Measurements from ENCODE around the gene APOL3. TPM values are rescaled to one million over a fixed set of nuclear protein-coding genes. Genes with fewer than 3 reads are reported as not detected.
"Not testable (repeated sequence)": the region's sequence is repeated elsewhere in the genome, so short reads cannot be mapped to it uniquely, and the experiment has no call there.

APOL3 gene
- total RNA-seq, 2 donors from 2014 or later: 99.3 to 118 TPM

DNA sequence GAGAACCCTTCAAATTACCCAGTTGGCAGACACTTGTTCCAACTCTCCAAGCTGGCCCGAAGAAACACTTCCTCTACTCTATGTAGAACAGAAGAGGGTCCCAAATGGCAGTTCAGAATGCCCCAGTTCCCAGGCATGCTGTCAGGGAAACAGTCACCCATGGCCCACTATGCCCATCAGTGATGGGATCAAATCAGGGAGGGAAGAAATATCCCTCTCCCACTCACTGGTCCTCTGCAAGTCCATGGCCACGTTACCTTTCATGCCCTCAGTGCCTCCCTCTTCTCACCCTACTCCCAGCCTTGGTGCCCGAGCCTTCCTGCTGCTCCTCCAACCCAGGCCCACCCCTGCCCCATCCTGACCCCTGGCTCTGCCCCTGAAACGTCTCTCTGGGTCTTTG is 16.6 kb downstream of the APOL3 start:
- H3K4me3 Mint-ChIP-seq: no peak overlapping the region
- H3K27me3 Mint-ChIP-seq: no peaks in the 10 kb centered on the region
- H3K36me3 Mint-ChIP-seq (ENCODE audit: low read depth): peaks cover 92% of the 10 kb centered on the region
- peak overlapping the region; percentile 66 for H3K27ac Mint-ChIP-seq
- H3K4me1 Mint-ChIP-seq: peaks cover 15% of the 10 kb centered on the region
- no peak for ATAC-seq (replicated peaks)
- H3K9me3 Mint-ChIP-seq: no peaks in the 10 kb centered on the region

DNA sequence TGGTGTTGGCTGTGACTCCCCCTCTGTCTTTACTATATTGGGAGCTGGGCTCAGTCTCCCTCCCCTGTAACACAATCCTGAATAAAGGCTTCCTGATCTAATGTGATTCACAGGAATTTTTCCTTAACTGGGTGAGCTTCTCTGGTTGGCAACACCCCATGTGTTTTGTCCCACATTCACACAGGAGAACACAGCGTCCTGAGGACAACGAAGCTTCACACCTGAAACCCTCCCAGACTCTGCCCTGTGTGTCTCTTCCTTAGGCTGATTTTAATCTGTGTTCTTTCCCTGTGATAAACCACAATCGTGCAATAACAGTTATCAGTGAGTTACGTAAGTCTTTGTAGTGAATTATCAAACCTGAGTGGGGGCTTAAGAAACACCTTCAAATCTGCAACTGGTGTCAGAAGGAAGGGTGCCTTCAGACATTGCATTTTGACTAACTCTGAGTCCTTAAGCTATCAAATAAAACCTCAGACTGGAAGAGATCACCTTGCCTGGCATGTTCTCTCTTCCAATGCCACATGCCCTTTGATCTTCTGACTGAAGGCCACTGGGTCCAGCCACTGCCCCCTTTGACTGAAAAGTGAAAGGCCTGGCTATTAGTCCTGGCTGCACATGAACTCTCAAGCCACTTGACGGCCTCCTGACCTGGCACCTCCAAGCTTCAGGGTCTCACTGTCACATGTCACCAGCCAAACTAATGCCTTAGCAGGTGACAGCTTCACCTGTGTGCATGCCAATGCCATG is 17.3 kb downstream of the APOL3 start:
- peak overlapping the region; percentile 69 for H3K27ac Mint-ChIP-seq
- no peak overlapping the region for H3K4me3 Mint-ChIP-seq
- H3K36me3 Mint-ChIP-seq (ENCODE audit: low read depth): peaks cover 84% of the 10 kb centered on the region
- peaks cover 17% of the 10 kb centered on the region for H3K4me1 Mint-ChIP-seq
- H3K27me3 Mint-ChIP-seq: no peaks in the 10 kb centered on the region
- no peak for ATAC-seq (replicated peaks)
- no peaks in the 10 kb centered on the region for H3K9me3 Mint-ChIP-seq

DNA sequence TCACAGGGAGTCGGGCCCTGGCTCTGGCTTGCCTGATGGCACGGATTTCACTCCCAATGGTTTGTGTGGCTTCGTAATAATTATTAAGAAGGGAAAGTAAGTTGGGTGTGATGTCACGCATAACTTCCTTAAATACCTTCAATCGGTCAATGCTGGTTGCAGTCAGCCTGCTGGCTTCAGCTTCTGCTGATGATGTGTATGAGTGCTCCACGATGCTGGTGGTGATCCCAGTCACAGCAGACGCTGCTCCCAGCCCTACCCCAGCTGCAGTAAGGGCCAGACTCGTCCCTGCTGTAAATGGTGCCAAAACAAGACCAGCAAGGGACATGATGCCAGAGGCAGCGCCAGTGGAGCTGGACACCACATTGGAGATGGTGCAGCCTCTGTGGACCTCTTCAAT is 19.1 kb downstream of the APOL3 start:
- Mint-ChIP-seq H3K27ac (no peak overlapping the region), H3K36me3 (ENCODE audit: low read depth) (peaks cover 67% of the 10 kb centered on the region)

DNA sequence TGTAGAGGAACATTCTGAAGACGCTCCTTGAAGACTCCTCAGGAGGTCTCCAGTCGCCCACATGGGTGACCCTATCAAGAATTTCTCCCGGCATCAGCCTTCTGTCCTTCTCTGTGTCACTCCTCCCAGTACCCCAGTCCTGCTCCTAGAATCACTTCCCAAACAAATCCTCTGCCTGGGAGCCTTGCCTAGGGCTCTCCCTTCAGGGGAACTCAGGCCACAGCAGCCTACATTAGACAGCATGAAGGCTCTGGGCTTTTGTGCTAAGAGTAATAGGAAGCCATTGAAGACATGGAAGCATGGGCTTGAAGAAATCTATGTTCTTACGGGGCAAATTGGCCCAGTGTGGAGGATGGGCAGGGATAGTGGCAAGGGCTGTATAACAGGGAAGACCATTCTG is 21.8 kb downstream of the APOL3 start:
- H3K4me1 Mint-ChIP-seq: peaks cover 18% of the 10 kb centered on the region
- not testable (repeated sequence) for H3K9me3 Mint-ChIP-seq; H3K4me3 Mint-ChIP-seq; H3K27ac Mint-ChIP-seq; ATAC-seq (replicated peaks); H3K27me3 Mint-ChIP-seq
- peaks cover 39% of the 10 kb centered on the region for H3K36me3 Mint-ChIP-seq (ENCODE audit: low read depth)

More for the DNA sequence above, 19.1 kb downstream of the APOL3 start:
- ATAC-seq (replicated peaks): no peak
- no peaks in the 10 kb centered on the region for H3K27me3 Mint-ChIP-seq
- no peaks in the 10 kb centered on the region for H3K9me3 Mint-ChIP-seq
- no peak overlapping the region for H3K4me3 Mint-ChIP-seq
- peaks cover 17% of the 10 kb centered on the region for H3K4me1 Mint-ChIP-seq

DNA sequence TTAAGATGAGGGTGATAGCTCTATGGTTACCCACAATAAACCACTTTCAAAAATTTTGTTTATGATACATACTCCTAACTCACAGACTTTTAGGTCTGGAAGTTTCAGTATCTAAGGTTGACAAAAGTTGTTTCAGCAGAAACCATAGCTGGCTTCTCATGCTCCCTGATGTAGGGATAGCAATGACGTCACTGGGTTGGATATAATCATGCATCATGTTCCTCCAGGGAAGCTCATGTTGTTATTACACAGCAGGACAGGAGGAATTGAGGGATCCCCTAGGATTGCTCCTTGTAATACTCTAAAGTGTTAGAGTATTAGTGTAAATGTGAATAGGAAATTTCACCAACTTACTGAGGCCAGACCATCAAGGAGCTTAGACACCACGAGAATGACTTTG is 23.6 kb downstream of the APOL3 start:
- no peak for ATAC-seq (replicated peaks)
- Mint-ChIP-seq H3K4me1 (peaks cover 18% of the 10 kb centered on the region), H3K27ac (peak overlapping the region; percentile 55), H3K9me3 (no peaks in the 10 kb centered on the region), H3K4me3 (no peak overlapping the region), H3K36me3 (ENCODE audit: low read depth) (peaks cover 22% of the 10 kb centered on the region), H3K27me3 (no peaks in the 10 kb centered on the region)

DNA sequence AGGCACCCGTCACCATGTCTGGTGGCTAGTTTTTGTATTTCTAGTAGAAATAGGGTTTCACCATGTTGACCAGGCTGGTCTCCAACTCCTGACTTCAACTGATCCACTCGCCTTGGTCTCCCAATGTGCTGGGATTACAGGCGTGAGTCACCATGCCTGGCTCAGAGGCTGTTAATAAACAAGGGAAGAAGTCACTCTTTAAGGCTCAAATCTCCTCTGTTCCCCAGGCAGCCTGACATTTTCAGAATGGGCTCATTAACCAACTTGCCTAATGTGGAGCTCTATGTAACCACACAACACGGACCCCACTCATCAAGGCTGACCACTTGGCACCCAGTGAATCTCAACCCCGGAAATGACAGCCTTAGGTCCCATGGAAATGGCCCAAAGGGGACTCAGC is 24.1 kb downstream of the APOL3 start:
- ATAC-seq (replicated peaks): no peak
- H3K9me3 Mint-ChIP-seq: no peaks in the 10 kb centered on the region
- no peak overlapping the region for H3K27ac Mint-ChIP-seq

DNA sequence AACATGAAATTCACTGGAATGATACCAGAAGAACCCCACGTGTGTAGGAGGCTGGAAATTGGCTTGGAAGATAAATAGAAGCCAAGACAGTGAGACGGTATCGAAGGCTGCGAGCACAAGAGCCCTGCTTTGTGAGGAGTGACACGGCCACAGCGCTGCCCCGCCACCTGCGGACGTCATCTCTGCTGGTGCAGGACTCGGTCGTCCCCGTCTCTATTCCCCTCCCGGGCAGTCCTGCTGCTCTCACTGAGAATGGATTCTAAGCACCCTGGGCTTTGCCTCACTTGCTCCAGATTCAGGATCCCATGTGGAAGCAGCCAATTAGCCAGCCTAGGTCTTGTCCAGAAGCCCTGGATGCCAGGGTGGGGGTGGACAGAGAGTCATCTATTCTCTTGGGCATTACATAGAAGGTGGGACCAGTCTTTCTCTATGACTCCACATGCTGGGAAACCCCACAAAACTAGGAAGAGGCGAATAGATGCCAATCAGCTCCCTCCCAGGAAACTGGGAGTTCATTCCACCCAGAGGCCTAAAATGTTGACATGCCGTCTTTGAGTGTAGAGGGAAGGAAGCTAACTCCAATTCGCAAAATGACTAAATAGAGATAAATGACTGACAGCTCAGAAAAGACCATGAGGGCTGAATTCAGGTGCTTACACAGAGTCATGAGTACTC is 25.1 kb downstream of the APOL3 start:
- H3K4me1 Mint-ChIP-seq: peaks cover 18% of the 10 kb centered on the region

More for the DNA sequence above, 24.1 kb downstream of the APOL3 start:
- no peaks in the 10 kb centered on the region for H3K27me3 Mint-ChIP-seq
- H3K4me1 Mint-ChIP-seq: peaks cover 18% of the 10 kb centered on the region
- peaks cover 17% of the 10 kb centered on the region for H3K36me3 Mint-ChIP-seq (ENCODE audit: low read depth)
- H3K4me3 Mint-ChIP-seq: no peak overlapping the region

DNA sequence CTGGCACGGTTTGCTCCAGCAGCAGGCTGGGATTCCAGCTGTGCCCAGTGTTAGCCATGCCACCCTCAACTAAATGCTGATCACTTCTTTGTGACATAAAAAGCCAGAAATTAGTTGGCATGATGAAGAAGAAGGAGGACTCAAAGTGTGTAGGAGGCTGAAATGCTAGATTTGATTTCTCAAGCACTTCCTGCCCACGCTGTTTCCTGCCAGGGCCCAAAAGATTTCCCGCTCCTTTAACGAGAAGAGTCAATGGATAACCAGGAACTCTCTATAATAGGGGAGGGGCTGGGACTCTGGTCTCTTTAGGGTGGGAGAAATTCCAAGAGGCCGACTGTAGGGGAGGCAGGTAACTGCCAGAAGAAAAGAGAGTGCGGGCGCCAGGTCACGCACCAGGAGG is 26.4 kb downstream of the APOL3 start:
- no peaks in the 10 kb centered on the region for H3K36me3 Mint-ChIP-seq (ENCODE audit: low read depth)
- no peaks in the 10 kb centered on the region for H3K27me3 Mint-ChIP-seq
- H3K4me1 Mint-ChIP-seq: peaks cover 16% of the 10 kb centered on the region
- H3K27ac Mint-ChIP-seq: peak overlapping the region; percentile 90
- no peaks in the 10 kb centered on the region for H3K9me3 Mint-ChIP-seq
- ATAC-seq (replicated peaks): peak; percentile 87
- H3K4me3 Mint-ChIP-seq: peak overlapping the region; percentile 45

More for the DNA sequence above, 25.1 kb downstream of the APOL3 start:
- ATAC-seq (replicated peaks): no peak
- no peak overlapping the region for H3K4me3 Mint-ChIP-seq
- no peaks in the 10 kb centered on the region for H3K27me3 Mint-ChIP-seq
- peak overlapping the region; percentile 90 for H3K27ac Mint-ChIP-seq
- no peaks in the 10 kb centered on the region for H3K9me3 Mint-ChIP-seq
- H3K36me3 Mint-ChIP-seq (ENCODE audit: low read depth): peaks cover 6% of the 10 kb centered on the region

DNA sequence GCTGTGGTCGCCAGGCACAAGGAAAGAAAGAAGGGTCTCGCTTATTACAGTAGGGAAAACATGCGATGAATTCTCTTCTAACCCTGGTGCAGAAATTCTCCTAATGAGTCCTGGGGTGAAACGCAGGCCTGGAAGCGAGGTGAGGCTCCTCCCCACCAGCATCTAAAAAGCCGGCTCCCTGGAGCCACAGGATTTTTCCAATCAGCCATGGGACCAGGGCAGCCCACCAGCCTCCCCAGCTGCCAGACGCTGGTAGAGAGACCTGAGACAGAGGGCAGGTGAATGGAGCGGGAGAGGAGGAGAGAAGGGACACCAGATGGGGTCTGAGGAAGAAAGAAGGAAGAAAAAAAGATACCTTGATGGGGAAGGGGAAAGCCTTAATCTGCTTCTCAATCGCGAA is 28.6 kb downstream of the APOL3 start:
- no peak for ATAC-seq (replicated peaks)
- Mint-ChIP-seq H3K27ac (no peak overlapping the region), H3K4me1 (peaks cover 11% of the 10 kb centered on the region), H3K36me3 (ENCODE audit: low read depth) (no peaks in the 10 kb centered on the region), H3K27me3 (no peaks in the 10 kb centered on the region), H3K4me3 (no peak overlapping the region), H3K9me3 (no peaks in the 10 kb centered on the region)

DNA sequence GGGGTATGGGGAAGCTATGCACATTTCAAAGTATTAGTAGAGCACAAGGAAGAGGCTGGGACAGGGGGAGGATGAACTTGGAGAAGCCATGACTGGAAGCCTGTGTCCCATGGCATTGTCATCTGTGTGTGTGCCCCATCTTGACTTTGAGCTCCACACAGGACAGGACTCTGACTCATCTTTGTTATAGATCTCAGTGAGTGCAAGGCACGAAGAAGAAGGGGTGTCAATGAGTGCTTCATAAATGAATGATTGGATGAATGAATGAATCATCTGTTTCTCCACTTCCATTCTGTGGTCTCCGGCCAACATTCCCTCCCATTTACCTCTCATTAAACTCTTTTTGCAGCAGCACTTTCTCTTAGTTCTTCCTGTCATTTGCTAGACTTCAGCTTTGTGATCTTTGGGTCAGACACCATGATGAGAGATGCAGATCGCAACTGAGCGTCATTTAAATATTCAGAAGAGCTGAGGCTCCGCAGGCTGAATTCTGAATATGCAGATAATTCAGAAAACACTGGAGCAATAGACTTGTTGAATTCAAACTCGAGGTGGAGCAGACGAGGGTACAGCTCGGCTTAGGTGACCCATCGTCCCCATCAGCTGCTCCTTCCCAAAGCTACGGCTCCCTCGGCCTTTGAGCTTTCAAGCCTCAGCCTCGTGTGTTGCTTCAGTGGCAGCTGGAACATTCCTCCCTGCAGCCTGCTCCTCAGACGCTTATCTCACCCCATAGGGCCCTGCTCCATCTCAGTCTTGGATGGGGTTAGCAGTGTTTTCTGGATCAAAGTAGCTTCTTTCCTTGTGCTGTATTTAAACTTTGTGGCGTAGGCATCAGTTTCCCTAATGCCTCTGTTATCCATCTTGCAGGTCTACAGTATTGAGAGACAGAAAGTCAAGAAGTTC is 30.8 kb downstream of the APOL3 start:
- no peaks in the 10 kb centered on the region for H3K36me3 Mint-ChIP-seq (ENCODE audit: low read depth)
- H3K27me3 Mint-ChIP-seq: no peaks in the 10 kb centered on the region
- peaks cover 8% of the 10 kb centered on the region for H3K4me1 Mint-ChIP-seq

DNA sequence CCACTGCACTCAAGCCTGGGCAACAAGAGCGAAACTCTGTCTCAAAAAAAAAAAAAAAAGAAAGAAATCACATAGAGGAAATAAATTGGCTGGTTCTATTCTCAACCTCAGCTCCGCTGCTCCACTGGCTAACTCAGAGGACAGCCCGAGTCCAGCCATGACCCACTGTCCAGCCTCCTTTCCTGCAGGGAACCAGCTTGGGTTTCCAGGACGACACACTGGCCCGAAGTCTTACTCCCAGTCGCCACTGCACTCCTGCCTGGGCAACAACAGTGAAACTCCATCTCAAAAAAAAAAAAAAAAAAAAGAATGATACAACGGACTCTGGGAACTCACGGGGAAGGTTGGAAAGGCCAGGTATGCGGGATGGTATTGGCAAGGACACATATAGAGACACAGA is 31.5 kb downstream of the APOL3 start:
- peaks cover 3% of the 10 kb centered on the region for H3K4me1 Mint-ChIP-seq
- ATAC-seq (replicated peaks): no peak
- H3K36me3 Mint-ChIP-seq (ENCODE audit: low read depth): no peaks in the 10 kb centered on the region
- no peak overlapping the region for H3K4me3 Mint-ChIP-seq
- no peak overlapping the region for H3K27ac Mint-ChIP-seq
- no peaks in the 10 kb centered on the region for H3K9me3 Mint-ChIP-seq
- H3K27me3 Mint-ChIP-seq: no peaks in the 10 kb centered on the region

More for the DNA sequence above, 30.8 kb downstream of the APOL3 start:
- no peak for ATAC-seq (replicated peaks)
- Mint-ChIP-seq H3K9me3 (no peaks in the 10 kb centered on the region), H3K27ac (no peak overlapping the region), H3K4me3 (no peak overlapping the region)

DNA sequence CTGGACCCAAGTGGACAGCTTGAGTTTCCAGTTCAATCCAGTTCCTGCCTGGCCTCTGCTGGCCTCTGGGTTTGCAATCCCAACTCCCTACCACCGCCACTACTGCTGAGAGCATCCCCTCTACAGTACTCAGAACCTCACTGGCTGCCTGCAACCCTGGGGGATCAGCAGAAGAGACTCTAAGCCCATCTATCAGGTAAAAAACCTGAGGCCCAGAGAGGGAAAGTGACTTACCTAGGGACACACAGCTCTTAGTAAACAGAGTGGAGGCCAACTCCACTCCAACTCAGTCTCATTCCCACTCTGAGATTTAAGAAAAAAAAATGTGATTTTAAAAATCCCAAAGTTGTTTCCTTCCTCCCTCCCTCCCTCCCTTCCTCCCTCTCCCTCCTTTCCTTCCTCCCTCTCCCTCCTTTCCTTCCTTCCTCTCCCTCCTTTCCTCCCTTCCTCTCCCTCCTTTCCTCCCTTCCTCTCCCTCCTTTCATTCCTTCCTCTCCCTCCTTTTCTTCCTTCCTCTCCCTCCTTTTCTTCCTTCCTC is 34.5 kb downstream of the APOL3 start:
- Mint-ChIP-seq H3K9me3 (no peaks in the 10 kb centered on the region), H3K27me3 (no peaks in the 10 kb centered on the region), H3K4me1 (no peaks in the 10 kb centered on the region), H3K4me3 (no peak overlapping the region), H3K36me3 (ENCODE audit: low read depth) (no peaks in the 10 kb centered on the region), H3K27ac (no peak overlapping the region)
- ATAC-seq (replicated peaks): no peak

DNA sequence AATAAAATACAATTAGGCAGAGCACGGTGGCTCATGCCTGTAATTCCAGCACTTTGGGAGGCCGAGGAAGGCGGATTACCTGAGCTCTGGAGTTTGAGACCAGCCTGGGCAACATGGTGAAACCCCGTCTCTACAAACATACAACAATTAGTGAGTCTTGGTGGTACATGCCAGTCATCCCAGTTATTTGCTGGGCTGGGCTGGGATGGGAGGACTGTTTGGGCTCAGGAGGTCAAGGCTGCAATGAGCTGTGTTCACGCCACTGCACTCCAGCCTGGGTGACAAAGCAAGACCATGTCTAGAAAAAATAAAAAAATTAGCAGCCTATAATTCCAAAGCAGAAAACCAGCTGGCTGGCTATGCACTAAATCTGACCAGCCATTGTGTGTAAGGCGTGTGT is 35.1 kb downstream of the APOL3 start:
- Mint-ChIP-seq H3K27ac (no peak overlapping the region), H3K27me3 (no peaks in the 10 kb centered on the region), H3K4me1 (no peaks in the 10 kb centered on the region), H3K4me3 (no peak overlapping the region), H3K36me3 (ENCODE audit: low read depth) (no peaks in the 10 kb centered on the region), H3K9me3 (no peaks in the 10 kb centered on the region)
- ATAC-seq (replicated peaks): no peak

DNA sequence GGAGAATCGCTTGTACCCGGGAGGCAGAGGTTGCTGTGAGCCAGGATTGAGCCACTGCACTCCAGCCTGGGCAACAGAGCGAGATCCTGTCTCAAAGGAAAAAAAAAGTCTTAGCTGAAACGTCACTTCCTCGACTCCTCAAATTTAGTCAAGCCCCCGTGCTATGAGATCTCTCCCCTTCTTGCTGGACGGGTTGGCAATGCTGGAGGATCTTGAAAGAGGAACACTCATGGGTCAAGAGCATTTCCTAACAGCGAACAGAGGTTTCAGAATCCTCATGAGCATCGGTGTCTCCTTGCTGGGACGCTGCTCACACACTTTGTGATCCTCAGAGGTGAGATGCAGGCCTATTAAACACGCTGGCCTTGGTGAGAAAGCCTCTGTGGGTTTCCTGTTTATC is 35.9 kb downstream of the APOL3 start:
- no peaks in the 10 kb centered on the region for H3K9me3 Mint-ChIP-seq
- H3K36me3 Mint-ChIP-seq (ENCODE audit: low read depth): no peaks in the 10 kb centered on the region
- H3K27me3 Mint-ChIP-seq: no peaks in the 10 kb centered on the region
- H3K4me3 Mint-ChIP-seq: peak overlapping the region; percentile 67
- no peaks in the 10 kb centered on the region for H3K4me1 Mint-ChIP-seq
- no peak for ATAC-seq (replicated peaks)
- no peak overlapping the region for H3K27ac Mint-ChIP-seq
